Stimulated activated CD4-positive, alpha-beta T cell treated with anti-CD3 and anti-CD28 coated beads, Interleukin-1b, Interleukin-23, amount 100 ng/mL, for 1 hour (primary cell): ENCODE data around the gene RHOT2.
"Not testable (repeated sequence)": the region's sequence is repeated elsewhere in the genome, so short reads cannot be mapped to it uniquely, and the experiment has no call there.

Experiments used
- DNase-seq, 2 donors: peaks; one replicate each; pipeline ENCODE4 v3.0.0-alpha.2; 2020; ENCODE audit warnings: low read depth in 2 of 2

The RHOT2 gene

DNA sequence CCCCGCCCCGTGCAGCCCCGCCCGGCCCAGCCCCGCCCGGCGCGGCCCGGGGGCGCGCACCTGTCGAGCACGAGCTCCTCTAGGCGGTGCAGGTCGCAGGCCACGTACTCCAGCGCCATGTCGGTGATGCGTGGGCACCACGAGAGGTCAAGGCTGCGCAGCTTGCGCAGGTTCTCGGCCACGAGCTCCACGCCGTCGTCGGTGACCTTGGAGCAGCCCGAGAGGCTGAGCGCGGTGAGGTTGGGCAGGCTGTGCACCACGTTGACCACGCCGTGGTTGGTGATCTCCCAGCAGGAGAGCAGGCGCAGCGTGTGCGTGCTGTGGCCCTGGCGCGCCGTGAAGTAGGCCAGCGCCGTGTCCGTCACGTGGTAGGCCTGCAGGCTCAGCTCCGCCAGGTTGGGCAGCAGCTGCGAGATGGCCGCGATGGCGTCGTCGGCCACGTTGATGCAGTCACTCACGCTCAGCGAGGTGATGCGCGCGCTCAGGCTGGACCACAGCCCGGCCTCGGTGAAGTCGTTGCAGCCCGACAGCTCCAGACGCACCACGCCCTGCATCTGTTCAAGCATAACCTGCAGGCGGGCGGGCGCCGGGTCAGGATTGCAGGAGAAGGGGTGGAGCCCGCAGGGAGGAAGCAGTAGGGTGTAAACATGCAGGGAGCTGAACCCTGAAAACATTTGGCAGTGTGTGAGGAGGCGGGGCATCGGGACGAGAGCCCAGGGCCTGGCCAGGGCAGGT lies 27.6 kb downstream of the RHOT2 start:
- DNase-seq, result peak in 1 of 2 donors; percentile 38

DNA sequence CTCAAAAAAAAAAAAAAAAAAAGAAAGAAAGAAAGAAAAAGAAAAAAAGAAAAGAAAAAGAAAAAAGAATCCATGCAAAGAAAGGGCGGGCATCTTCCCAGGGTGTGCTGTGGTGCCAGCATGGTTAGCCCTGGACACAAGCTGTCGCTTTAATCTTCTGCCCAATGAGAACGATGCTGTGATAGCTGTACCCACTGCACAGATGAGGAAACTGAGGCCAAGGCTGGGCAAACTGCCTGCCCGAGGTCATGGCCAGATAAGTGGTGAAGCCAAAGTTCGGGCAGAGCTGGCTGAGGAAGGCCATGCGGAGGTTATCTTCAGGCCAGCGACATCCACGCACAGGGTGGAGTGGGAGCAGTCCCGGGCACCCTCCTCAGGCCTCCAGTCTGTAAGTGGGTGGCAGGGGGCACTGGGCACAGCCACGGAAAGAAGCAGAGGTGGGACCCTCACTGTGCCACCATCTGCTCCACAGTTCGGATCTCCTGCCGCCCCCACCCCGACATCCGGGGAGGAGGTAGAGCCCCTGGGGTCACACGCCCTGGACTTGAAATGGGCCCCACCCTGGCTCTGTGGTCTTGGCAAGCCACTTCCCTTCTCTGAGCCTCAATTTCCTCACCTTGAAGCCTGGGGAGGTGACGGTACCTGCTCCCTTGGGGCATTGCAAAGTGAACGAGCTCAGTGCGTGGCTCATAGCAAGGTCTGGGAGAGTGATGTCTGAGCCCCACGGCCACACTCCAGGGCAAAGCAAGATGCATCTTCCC lies 31.2 kb downstream of the RHOT2 start:
- no peak for DNase-seq

DNA sequence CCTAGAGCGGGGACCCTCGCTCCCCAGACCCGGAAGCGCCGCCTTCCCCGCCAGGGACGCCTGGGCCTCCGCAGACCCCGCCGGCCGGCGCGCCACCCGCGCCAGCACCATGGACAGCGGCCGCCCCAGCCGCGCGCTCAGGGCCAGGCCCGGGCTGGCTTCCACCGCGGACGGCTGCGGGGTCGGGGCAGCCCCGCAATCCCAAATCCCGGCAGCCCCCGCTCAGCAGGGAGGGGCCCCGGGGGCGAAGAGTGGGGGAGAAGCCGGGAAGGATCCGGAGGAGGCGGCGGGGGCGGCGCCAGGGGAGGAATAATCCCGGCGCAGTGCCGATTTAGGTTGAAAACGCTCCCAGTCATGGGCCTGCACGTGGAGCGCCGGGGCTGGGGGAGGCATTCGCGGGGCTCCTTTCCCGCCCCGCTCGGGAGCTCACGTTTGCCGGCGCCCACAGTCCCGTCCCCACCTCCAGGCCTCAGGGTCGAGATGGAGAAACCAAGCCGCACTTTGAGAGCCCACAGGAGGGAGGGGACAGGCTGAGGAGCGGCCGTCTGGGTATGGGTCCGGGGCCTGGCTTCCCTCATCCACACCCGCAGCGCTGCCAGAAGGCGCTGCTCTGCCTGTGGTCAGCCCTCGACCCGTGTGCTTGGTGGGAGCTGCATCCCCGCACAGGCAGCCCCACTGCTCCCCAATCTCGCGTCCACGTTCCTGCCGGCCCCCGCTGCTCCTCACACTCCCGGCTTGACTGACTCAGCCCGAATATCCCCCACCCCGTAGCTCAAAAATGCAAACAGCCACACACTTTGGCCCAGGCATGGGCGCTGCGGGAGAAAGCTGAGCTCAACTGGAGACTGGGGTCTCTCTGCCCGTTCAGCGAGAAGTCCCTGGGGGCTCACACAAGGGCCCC lies 33.0 kb downstream of the RHOT2 start:
- DNase-seq, result peak in 1 of 2 donors; percentile 42

- no peak for DNase-seq
These were observed 34.4 kb downstream of the RHOT2 start for GRCh38 chr16:702341-702740.

DNA sequence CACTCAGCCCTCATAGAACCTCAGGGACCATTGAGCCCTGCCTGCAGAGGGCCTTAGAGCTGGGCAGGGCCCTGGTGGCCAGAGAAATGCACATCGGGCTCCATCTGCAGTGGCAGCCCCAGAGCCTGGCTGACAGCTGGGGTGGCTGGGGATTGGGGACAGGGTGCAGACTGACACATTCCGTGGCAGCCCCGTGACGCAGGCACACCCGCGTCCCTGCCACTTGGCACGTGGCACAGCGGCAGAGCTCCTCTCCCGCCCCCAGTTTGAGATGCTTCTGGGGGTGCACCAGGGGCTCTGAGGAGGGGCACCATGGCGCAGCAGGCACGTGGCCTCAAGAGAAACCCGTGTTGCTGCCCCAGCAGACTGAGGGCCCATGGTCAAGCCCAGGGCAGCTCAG lies 35.5 kb downstream of the RHOT2 start:
- no peak for DNase-seq

DNA sequence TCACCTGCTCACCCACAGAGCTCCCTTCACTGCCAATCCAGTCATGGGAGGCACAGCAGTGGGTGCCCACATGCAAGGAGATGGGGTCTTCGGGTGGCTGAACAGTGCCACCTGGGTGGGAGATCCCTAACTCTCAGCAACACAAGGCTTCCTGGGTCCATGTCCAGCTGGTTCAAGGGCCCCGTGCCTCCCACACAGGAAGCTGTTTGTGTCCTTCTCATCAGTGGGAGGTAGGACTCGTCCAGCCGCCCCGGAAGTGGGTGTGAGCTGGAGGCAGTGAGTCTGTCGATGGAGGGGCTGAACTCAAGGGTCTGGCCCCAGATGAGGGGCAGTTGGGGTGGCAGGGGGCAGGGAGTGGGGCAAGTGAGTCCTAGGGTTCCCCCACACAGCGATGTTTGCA lies 36.1 kb downstream of the RHOT2 start:
- DNase-seq, result no peak

- no peak for DNase-seq
These were observed 36.8 kb downstream of the RHOT2 start for GRCh38 chr16:704552-705380.

DNA sequence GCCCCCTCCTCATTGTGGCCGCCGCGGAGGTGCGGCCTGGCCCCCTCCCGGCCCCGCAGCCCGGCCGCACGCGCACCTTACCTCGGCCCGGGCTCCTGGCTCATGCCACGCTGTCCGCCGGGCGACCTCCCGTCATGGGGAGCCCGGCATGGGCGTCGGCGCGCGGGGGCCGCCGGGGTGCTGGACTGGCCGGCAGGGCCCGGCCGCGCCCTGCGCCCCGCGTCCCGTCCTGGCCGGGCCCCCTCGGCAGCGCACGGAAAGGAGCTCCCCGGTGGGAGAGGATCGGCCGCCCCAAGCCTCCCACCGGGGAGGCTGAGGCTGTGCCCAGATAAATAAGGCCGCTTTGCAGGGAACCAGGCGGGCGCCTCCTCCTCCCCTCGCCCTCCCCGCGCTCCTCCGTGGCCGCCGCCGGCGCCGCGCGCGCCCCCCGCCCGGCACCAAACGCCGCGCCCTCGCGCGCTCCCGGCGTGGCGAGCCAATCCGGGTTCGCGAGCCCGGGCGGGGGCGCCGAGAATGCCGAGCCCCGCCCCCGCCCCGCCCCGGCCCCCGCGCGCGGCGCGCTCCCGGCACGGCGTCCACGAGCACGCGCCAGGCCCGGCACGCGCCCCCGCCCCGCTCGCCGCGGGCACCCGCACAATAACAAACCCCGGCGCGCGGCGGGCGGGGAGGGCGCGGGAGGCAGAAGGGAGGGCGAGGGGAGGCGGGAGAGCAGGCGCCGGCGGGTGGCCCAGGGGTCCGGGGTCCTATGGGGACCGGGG lies 37.7 kb downstream of the RHOT2 start, which contains the start of gene FBXL16:
Gene FBXL16, minus strand, starts transcription at position 371 of the 758 bp plus-strand sequence. CDS start 8,396 bp downstream, outside the sequence.
- no peak for DNase-seq

DNA sequence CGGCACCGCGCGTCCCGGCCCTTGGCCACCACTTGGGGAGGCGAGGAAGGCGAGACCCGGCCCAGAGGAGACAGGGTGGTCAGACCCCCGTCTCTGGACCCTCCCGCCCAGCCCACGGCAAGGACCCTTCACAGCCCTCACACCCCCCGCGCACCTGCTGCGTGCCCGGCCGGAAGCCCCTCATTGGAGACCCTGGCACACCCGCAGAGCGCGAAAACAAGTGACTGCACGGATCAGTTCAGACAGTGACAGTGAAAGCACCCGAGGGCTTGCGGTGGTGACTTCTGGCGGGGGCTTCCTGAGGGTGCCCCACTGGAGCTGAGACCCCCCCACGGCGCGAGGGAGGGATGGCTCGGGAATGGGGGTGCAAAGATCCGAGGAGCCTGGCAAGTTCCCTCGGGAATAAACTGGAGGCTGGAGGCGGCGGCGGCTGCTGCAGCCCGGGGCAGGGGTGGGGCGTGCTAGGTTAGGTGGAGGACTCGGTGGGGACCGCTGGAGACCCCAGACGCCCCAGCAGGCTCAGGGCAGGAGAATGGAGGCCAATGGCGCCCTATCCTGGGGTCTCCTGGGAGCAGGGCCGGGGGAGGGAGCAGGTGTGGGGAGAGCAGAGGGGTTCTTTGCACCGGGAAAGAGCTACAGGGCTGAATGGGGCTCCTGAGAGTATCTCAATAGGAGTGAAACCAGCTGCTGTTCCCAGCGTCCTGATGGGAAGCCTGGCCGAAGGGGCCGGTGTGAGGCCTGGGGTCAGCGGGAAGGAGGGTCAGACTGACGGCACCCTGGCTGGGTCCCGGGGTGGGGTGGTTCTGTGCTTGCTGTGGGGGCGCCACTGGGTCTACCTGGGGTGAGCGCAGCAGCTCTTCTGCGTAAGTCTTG lies 38.5 kb downstream of the RHOT2 start:
- no peak for DNase-seq

- DNase-seq, result no peak
These were observed 39.2 kb downstream of the RHOT2 start for GRCh38 chr16:707062-707538.

DNA sequence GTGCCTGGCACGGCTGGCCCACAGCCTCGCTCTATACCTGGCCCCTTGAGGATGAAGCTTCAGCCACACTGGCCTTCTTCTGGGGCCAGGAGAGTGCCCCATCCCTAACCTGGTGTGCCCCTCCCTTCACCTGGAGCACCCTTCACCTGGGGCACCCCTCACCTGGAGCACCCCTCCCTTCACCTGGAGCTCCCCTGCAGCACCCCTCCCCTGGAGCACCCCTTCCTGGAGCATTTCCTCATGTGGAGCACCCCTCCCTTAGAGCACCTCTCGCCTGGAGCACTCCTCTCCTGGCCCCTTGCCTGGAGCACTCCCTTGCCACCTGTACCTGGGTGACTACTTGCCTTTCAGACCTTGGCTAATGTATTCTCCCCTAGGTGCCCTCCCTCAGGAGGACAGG lies 40.1 kb downstream of the RHOT2 start:
- no peak for DNase-seq

DNA sequence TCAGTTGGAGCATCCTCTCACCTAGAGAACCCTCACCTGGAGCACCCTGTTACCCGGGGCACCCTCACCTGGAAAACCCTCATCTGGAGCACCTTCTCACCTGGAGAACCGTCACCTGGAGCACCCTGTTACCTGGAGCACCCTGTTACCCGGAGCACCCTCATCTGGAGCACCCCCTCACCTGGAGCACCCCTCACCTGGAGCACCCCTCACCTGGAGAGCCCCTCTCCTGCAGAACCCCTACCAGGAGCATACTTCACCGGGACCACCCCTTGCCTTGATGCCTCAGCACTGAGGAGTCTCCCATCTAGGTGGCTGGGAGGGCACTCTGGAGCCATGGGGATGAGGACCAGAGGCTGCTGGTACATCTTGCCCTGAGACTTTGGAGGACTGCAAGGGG lies 41.0 kb downstream of the RHOT2 start:
- no peak for DNase-seq

- DNase-seq, result no peak
These were observed 41.9 kb downstream of the RHOT2 start for GRCh38 chr16:709566-710499.

- DNase-seq, result no peak
These were observed 42.7 kb downstream of the RHOT2 start for GRCh38 chr16:710500-711075.

GRCh38 chr16:711084-711483 lies 43.2 kb downstream of the RHOT2 start:
- no peak for DNase-seq

- peak in 1 of 2 donors; percentile 74 for DNase-seq
These were observed 43.8 kb downstream of the RHOT2 start for GRCh38 chr16:711548-712320.

DNA sequence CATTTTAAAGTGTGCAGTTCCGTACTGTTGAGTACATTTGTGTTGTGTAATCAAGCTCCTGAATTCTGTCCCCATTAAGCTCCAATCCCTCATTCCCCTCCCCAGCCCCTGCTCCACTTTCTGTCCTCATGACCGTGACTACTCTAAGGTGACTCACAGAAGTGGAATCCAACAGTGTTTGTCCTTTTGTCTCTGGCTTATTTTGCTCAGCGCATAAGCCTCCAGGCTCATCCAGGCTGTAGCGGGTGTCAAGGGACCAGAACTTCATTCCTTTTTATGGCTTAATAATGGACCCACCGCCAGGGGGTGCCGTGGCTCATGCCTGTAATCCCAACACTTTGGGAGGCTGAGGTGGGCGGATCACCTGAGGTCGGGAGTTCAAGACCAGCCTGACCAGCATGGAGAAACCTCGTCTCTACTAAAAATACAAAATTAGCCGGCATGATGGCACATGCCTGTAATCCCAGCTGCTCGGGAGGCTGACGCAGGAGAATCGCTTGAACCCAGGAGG lies 44.9 kb downstream of the RHOT2 start:
- DNase-seq, result not testable (repeated sequence)
